Prostate gland (tissue), 2 donors: ENCODE results near the gene PDLIM7. TPM values are rescaled to one million over a fixed set of nuclear protein-coding genes. Genes with fewer than 3 reads are reported as not detected.

Experiments used
- DNase-seq: peaks from one replicate; pipeline ENCODE4 v3.0.0-alpha.2; 2019; ENCODE audit warnings: low spot score
- H3K27ac ChIP-seq, 2 donors: fragments of 200-600 bp; sonication (generic); 2 replicates each; pipeline ENCODE4 v1.5.1; 2017 to 2019
- H3K27me3 ChIP-seq: fragments of 200-600 bp; sonication (generic); replicated peaks from 2 replicates; pipeline ENCODE4 v1.5.1; 2019; ENCODE audit not compliant: insufficient read depth
- H3K36me3 ChIP-seq, 2 donors: fragments of 200-600 bp; sonication (generic); 1 replicate in 1 of 2; 2 replicates in 1 of 2; pipeline versions ENCODE4 v1.5.1 to v1.8.1; 2017 to 2019
- H3K4me1 ChIP-seq: fragments of 200-600 bp; sonication (generic); replicated peaks from 2 replicates; pipeline ENCODE4 v1.5.1; 2019
- H3K4me3 ChIP-seq, 2 donors: fragments of 200-600 bp; sonication (generic); 2 replicates each; pipeline ENCODE4 v1.5.1; 2017 to 2019
- H3K9me3 ChIP-seq: fragments of 200-600 bp; sonication (generic); 2 replicates; pipeline ENCODE4 v1.5.1; 2017
- POLR2A ChIP-seq: fragments of 450-650 bp; IDR thresholded peaks from one replicate; pipeline ENCODE4 v1.6.1; 2016; ENCODE audit warnings: antibody characterized with exemption, mild to moderate bottlenecking
- POLR2AphosphoS5 ChIP-seq: sonication (generic); formaldehyde crosslinking; IDR thresholded peaks from one replicate; pipeline ENCODE4 v1.6.1; 2017; ENCODE audit warnings: antibody characterized with exemption
- WGBS: methylation state at CpG from one replicate; pipeline ENCODE4 v1.1.5; 2018; 5-methylcytosine and 5-hydroxymethylcytosine counted together
- intact Hi-C: fragments of 100-400 bp; cut with DNase I; formaldehyde crosslinking; loops from one replicate; pipeline ENCODE4 v1.14.2; 2022
- total RNA-seq, 2 donors: library from RNA; depleted of rRNA; stranded (reverse); fragments of >200 nt; gene quantifications; one replicate each; pipeline ENCODE4 v1.1.0, GENCODE V29; 2016
- TF ChIP-seq, protein P1 (sequence below), 4 experiments: fragments of 200-600 bp in 2 of 4; fragments of 450-650 bp in 2 of 4; sonication (generic) in 2 of 4; IDR thresholded peaks; 1 replicate in 3 of 4; 2 replicates in 1 of 4; pipeline ENCODE4 v1.5.1; 2016 to 2019; ENCODE audit warnings: antibody characterized with exemption in 4 of 4, mild to moderate bottlenecking in 2 of 4, moderate library complexity in 2 of 4

PDLIM7 gene
- total RNA-seq, 2 donors from 2014 or later = 155 to 235 TPM

DNA sequence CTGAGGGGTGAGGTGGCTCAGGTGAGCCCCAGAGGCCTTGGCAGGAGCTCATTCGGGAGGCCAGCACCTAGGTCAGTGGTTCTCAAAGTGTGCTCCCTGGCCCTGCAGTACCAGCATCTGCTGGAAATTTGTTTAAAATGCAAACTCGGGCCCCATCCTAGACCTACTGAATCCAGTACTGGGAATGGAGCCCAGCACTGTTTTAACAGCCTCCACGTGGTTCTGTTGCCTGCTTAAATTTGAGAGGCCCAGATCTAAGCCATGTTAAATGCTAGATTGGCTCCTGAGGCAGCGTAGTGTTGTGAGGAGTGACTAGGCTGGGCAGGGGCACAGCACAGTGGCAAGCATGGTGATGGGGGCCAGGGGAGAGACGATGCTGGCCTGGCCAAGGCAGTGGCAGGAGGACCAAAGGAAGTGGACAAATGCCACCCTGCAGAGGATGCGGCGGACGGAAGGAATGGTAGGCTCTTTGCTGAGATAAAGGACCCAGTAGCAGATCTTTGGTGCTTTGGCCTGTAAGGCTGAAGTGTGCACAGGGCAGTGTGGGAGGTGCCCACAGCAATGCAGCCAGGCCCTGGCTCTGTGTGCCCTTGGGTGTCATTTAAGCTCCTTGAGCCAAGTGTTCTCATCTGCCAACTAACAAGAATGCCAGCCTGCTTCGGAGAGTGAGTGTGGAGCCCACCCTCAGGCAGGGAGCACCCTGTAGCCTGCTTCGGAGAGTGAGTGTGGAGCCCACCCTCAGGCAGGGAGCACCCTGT, 46.6 kb downstream of the PDLIM7 start:
- H3K36me3 ChIP-seq = no peaks in the 10 kb centered on the region
- DNase-seq = no peak
- TF ChIP-seq, protein P1, sequence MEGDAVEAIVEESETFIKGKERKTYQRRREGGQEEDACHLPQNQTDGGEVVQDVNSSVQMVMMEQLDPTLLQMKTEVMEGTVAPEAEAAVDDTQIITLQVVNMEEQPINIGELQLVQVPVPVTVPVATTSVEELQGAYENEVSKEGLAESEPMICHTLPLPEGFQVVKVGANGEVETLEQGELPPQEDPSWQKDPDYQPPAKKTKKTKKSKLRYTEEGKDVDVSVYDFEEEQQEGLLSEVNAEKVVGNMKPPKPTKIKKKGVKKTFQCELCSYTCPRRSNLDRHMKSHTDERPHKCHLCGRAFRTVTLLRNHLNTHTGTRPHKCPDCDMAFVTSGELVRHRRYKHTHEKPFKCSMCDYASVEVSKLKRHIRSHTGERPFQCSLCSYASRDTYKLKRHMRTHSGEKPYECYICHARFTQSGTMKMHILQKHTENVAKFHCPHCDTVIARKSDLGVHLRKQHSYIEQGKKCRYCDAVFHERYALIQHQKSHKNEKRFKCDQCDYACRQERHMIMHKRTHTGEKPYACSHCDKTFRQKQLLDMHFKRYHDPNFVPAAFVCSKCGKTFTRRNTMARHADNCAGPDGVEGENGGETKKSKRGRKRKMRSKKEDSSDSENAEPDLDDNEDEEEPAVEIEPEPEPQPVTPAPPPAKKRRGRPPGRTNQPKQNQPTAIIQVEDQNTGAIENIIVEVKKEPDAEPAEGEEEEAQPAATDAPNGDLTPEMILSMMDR (IDR thresholded peaks at IDR 0.05) = no peak
- TF ChIP-seq POLR2AphosphoS5 = no peak
- no peak for TF ChIP-seq POLR2A
- peaks cover 4% of the 10 kb centered on the region for H3K4me1 ChIP-seq
- no peaks in the 10 kb centered on the region for H3K9me3 ChIP-seq
- intact Hi-C loops = no loop called here
- no peaks in the 10 kb centered on the region for H3K27me3 ChIP-seq
- no peak overlapping the region for H3K4me3 ChIP-seq
- H3K27ac ChIP-seq = no peak overlapping the region
- 77% methylated on average over 10 of the region's 10 CpGs for WGBS

DNA sequence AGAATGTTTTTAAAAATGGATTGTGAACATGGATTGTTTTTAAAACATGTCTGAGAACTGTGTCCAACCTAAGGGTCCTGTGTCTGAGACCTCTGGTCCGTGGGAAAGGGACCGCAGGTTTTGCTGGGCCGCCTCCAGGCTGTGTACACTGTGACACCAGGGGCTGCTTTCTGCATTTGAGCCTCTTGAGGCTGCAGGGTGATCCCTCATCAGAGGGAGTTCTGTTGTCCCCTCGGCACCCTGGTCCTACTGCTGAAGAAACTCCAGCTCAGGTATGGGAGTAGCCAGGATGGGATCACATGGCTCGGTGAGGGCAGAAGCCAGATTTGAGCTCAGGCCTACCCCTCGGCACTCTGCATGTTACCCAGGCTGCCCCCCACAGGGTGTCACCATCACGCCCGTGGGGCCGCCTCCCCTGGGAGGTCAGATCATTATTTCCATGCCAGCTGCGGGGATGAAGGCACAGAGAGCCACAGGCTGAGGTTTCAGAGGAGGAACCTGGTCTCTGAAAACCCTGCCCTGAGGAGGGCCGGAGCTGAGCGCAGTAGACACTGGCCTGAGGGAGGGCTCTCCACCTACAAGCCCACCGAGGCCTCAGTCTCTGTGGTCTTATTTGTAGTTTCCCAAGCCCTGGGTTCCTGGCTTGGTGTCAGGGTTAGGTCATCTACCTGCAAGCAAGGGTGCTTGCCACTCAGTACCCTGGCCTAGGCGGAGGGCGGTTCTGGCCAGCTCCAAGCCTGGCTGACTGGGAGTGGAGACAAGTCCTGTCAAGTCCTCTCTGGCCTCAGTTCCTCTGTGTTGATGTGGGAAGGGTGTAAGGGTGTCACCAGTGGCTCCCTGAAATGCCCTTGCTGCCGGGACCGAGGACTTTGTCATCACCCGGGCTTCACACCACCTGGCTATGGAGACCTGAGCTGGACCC, 48.0 kb downstream of the PDLIM7 start:
- Histone ChIP-seq H3K36me3 (no peaks in the 10 kb centered on the region), H3K27ac (no peak overlapping the region), H3K27me3 (no peaks in the 10 kb centered on the region), H3K9me3 (no peaks in the 10 kb centered on the region), H3K4me1 (peaks cover 4% of the 10 kb centered on the region), H3K4me3 (no peak overlapping the region)
- intact Hi-C loops = no loop called here
- no peak for DNase-seq
- no peak for TF ChIP-seq POLR2A
- no peak for TF ChIP-seq POLR2AphosphoS5
- TF ChIP-seq, protein P1 (IDR thresholded peaks at IDR 0.05) = no peak
- WGBS = 84% methylated on average over 18 of the region's 18 CpGs

- no peaks in the 10 kb centered on the region for H3K27me3 ChIP-seq
- H3K36me3 ChIP-seq = no peaks in the 10 kb centered on the region
- DNase-seq = no peak
- H3K4me3 ChIP-seq = no peak overlapping the region
- intact Hi-C loops = no loop called here
- H3K4me1 ChIP-seq = peaks cover 4% of the 10 kb centered on the region
- TF ChIP-seq POLR2A (no peak), POLR2AphosphoS5 (no peak)
- TF ChIP-seq, protein P1 (IDR thresholded peaks at IDR 0.05) = no peak
- WGBS = 93% methylated on average over 6 of the region's 6 CpGs
- no peaks in the 10 kb centered on the region for H3K9me3 ChIP-seq
- H3K27ac ChIP-seq = no peak overlapping the region
Measured at GRCh38 chr5:177448244-177448950, 49.0 kb downstream of the PDLIM7 start.

DNA sequence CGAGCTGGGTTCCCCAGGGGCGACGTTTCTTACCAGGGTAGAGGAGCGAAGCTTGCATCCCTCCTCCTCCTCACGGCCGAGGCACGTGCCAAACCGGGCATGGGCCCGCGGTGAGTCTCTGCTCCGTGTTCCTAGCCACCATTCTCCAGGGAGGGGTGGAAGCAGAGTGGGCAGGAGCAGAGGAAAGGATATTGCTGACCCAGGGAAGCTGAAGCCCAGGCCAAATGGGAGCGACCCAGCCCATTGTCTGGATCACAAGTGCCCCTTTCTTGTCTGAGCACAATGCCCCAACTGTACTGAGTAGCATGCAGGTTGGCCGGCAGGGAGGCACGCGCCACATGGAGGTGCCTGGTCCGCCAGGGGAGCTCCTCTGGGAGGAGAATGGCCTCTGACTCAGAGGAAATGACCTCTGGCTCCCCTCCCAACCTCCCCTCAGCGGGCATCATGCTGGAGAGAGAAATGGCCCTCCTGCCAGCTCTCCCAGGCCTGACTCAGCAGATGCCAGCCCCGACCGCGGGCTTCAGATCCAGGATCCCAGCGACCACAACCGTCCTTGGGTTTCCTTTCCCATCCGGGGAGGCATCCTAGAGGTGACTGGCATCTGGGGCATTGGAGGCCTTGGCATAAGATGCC, 49.7 kb downstream of the PDLIM7 start:
- no peaks in the 10 kb centered on the region for H3K36me3 ChIP-seq
- 22% methylated on average over 23 of the region's 23 CpGs for WGBS
- no peak for DNase-seq
- intact Hi-C loops = no loop called here
- H3K27ac ChIP-seq = no peak overlapping the region
- H3K9me3 ChIP-seq = no peaks in the 10 kb centered on the region
- no peak for TF ChIP-seq POLR2AphosphoS5
- no peak for TF ChIP-seq POLR2A
- TF ChIP-seq, protein P1 (IDR thresholded peaks at IDR 0.05) = peak in 1 of 4 experiments; percentile 3
- peak overlapping the region in 1 of 2 donors; percentile 64 for H3K4me3 ChIP-seq
- H3K4me1 ChIP-seq = peaks cover 4% of the 10 kb centered on the region
- no peaks in the 10 kb centered on the region for H3K27me3 ChIP-seq
